ENCODE data around the gene KRT77.

DNA sequence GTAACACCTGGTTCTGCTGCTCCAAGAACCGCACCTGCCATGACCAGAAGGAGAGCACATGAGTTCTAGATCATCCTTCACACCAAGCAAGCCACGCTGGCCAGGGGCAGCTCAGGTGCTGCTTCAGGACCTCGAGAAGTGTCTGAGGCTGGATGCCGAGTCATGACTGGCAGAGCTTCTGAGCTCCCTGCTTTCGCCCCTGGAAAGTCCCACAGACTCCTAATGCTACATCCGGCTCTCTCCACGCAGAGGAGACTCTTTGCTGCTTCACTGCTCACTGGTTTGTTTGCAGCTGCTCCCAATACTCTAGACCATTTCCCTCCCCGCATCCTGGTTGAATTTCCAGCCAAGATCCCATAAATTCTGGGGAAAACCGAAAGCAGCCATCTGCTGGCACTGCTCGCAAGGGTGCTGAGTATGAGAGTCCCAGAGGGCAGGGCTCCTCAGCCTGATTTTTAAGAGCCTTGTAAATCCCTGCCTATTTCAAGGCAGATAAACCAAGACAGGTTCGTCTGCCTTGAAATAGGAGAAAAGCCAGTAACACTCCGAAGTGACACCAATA is 52.7 kb downstream of the KRT77 start:
- no peak for TF ChIP-seq E4F1 (IDR thresholded peaks at IDR 0.05; ENCODE audit: borderline replicate concordance, partially characterized antibody)
- no peak for TF ChIP-seq POLR2A (IDR thresholded peaks at IDR 0.05; ENCODE audit: low read depth, low read length)
- TF ChIP-seq RB1 (IDR thresholded peaks at IDR 0.05; ENCODE audit: borderline replicate concordance), result no peak
- TF ChIP-seq BRCA1 (IDR thresholded peaks at IDR 0.05; ENCODE audit: low read depth, low read length), result no peak
- TF ChIP-seq CREB1 (IDR thresholded peaks at IDR 0.05; ENCODE audit: low read depth), result no peak
- TF ChIP-seq FOXK2 (IDR thresholded peaks at IDR 0.05), result no peak
- TF ChIP-seq IKZF2 (IDR thresholded peaks at IDR 0.05), result no peak
- no peak for TF ChIP-seq MEF2A (IDR thresholded peaks at IDR 0.05; ENCODE audit: insufficient read depth, low read depth, low read length)
- TF ChIP-seq EZH2 (IDR thresholded peaks at IDR 0.05; ENCODE audit: borderline replicate concordance, control insufficient read depth, low read depth, low read length), result no peak
- TF ChIP-seq, protein P1, sequence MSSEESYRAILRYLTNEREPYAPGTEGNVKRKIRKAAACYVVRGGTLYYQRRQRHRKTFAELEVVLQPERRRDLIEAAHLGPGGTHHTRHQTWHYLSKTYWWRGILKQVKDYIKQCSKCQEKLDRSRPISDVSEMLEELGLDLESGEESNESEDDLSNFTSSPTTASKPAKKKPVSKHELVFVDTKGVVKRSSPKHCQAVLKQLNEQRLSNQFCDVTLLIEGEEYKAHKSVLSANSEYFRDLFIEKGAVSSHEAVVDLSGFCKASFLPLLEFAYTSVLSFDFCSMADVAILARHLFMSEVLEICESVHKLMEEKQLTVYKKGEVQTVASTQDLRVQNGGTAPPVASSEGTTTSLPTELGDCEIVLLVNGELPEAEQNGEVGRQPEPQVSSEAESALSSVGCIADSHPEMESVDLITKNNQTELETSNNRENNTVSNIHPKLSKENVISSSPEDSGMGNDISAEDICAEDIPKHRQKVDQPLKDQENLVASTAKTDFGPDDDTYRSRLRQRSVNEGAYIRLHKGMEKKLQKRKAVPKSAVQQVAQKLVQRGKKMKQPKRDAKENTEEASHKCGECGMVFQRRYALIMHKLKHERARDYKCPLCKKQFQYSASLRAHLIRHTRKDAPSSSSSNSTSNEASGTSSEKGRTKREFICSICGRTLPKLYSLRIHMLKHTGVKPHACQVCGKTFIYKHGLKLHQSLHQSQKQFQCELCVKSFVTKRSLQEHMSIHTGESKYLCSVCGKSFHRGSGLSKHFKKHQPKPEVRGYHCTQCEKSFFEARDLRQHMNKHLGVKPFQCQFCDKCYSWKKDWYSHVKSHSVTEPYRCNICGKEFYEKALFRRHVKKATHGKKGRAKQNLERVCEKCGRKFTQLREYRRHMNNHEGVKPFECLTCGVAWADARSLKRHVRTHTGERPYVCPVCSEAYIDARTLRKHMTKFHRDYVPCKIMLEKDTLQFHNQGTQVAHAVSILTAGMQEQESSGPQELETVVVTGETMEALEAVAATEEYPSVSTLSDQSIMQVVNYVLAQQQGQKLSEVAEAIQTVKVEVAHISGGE (CRISPR knock-in tag; IDR thresholded peaks at IDR 0.05), result no peak
- TF ChIP-seq, protein P2, sequence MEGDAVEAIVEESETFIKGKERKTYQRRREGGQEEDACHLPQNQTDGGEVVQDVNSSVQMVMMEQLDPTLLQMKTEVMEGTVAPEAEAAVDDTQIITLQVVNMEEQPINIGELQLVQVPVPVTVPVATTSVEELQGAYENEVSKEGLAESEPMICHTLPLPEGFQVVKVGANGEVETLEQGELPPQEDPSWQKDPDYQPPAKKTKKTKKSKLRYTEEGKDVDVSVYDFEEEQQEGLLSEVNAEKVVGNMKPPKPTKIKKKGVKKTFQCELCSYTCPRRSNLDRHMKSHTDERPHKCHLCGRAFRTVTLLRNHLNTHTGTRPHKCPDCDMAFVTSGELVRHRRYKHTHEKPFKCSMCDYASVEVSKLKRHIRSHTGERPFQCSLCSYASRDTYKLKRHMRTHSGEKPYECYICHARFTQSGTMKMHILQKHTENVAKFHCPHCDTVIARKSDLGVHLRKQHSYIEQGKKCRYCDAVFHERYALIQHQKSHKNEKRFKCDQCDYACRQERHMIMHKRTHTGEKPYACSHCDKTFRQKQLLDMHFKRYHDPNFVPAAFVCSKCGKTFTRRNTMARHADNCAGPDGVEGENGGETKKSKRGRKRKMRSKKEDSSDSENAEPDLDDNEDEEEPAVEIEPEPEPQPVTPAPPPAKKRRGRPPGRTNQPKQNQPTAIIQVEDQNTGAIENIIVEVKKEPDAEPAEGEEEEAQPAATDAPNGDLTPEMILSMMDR (IDR thresholded peaks at IDR 0.05 in 2 of 3, conservative IDR thresholded peaks at IDR 0.05 in 1 of 3; ENCODE audit: control insufficient read depth in 2 of 3, extremely low read depth in 1 of 3, insufficient read depth in 1 of 3, low read depth in 3 of 3, low read length in 3 of 3), result no peak
- no peak for TF ChIP-seq MXI1 (IDR thresholded peaks at IDR 0.05; ENCODE audit: low read depth, low read length)
- no peak for TF ChIP-seq FOXM1 (IDR thresholded peaks at IDR 0.05; ENCODE audit: low read depth, low read length)
- no peak for TF ChIP-seq HCFC1 (IDR thresholded peaks at IDR 0.05; ENCODE audit: low read length)

All from GM12878 (cell line).